Esophagus squamous epithelium (tissue), 5 donors: ENCODE results near the gene EMC10. TPM values are rescaled to one million over a fixed set of nuclear protein-coding genes. Genes with fewer than 3 reads are reported as not detected.
A peak's percentile ranks its signal among the peaks of the same experiment; 100 is the strongest.

ENCODE experiments used
- DNase-seq: peaks from one replicate; lab custom pipeline; 2025; lab: John Stamatoyannopoulos, UW
- H3K27ac ChIP-seq, 4 donors: fragments of 200-600 bp; sonication (generic); one replicate each; pipeline ENCODE4 v1.5.1; 2016 to 2019; ENCODE audit warnings: mild to moderate bottlenecking in 1 of 4
- H3K27me3 ChIP-seq, 4 donors: fragments of 200-600 bp; sonication (generic); 1 replicate in 3 of 4; 2 replicates in 1 of 4; pipeline versions ENCODE4 v1.5.1 to v1.6.0; 2017 to 2021; ENCODE audit warnings: antibody characterized with exemption in 1 of 4
- H3K36me3 ChIP-seq, 3 donors: fragments of 200-600 bp; sonication (generic); one replicate each; pipeline ENCODE4 v1.5.1; 2016 to 2019
- H3K4me1 ChIP-seq, 3 donors: fragments of 200-600 bp; sonication (generic); one replicate each; pipeline ENCODE4 v1.5.1; 2017 to 2019
- H3K4me3 ChIP-seq, 4 donors: fragments of 200-600 bp; sonication (generic); 1 replicate in 3 of 4; 2 replicates in 1 of 4; pipeline ENCODE4 v1.5.1; 2016 to 2019; ENCODE audit warnings: mild to moderate bottlenecking in 2 of 4, moderate library complexity in 1 of 4
- H3K9me3 ChIP-seq, 3 donors: fragments of 200-600 bp; sonication (generic); one replicate each; pipeline ENCODE4 v1.5.1; 2016 to 2019
- CTCF ChIP-seq, 6 experiments: fragments of 450-650 bp in 4 of 6; fragments of 200-600 bp in 2 of 6; sonication (generic) in 2 of 6; IDR thresholded peaks; one replicate each; pipeline ENCODE4 v1.5.1; 2016 to 2019; ENCODE audit warnings: antibody characterized with exemption in 6 of 6, mild to moderate bottlenecking in 4 of 6, moderate library complexity in 4 of 6
- POLR2A ChIP-seq, 4 donors: fragments of 450-650 bp; IDR thresholded peaks; one replicate each; pipeline ENCODE4 v1.6.1; 2017; ENCODE audit warnings: antibody characterized with exemption in 4 of 4, mild to moderate bottlenecking in 4 of 4, moderate library complexity in 3 of 4
- WGBS, 2 donors: methylation state at CpG; one replicate each; pipeline ENCODE4 v1.1.5; 2018; 5-methylcytosine and 5-hydroxymethylcytosine counted together
- intact Hi-C: fragments of 100-400 bp; cut with DNase I; formaldehyde crosslinking; loops from one replicate; pipeline ENCODE4 v1.15.0; 2022
- total RNA-seq, 4 donors: library from RNA; depleted of rRNA; stranded (reverse); fragments of >200 nt; gene quantifications; one replicate each; pipeline ENCODE4 v1.1.0, GENCODE V29; 2016
- donor health status: DM: yes; HTN: yes; CAD: no.

Gene EMC10
- total RNA-seq, 4 donors from 2014 or later: 50.2 to 76.1 (median 59.7) TPM

GRCh38 chr19:50477751-50478515 lies 1.6 kb downstream of the EMC10 start:
- Histone ChIP-seq H3K4me1 (peaks cover 9 to 29% (median 10%) of the 10 kb centered on the region in 3 donors), H3K36me3 (peaks cover 0 to 53% (median 8%) of the 10 kb centered on the region in 3 donors), H3K27me3 (no peaks in the 10 kb centered on the region), H3K9me3 (no peaks in the 10 kb centered on the region), H3K4me3 (peak overlapping the region in 2 of 4 donors; percentile 84 to 92), H3K27ac (no peak overlapping the region)
- intact Hi-C loops: no loop called here
- DNase-seq: no peak
- WGBS, 2 donors: 89 to 90% methylated on average over 12 to 13 of the region's 17 CpGs
- no peak for TF ChIP-seq CTCF (IDR thresholded peaks at IDR 0.05)
- TF ChIP-seq POLR2A (IDR thresholded peaks at IDR 0.05): no peak

DNA sequence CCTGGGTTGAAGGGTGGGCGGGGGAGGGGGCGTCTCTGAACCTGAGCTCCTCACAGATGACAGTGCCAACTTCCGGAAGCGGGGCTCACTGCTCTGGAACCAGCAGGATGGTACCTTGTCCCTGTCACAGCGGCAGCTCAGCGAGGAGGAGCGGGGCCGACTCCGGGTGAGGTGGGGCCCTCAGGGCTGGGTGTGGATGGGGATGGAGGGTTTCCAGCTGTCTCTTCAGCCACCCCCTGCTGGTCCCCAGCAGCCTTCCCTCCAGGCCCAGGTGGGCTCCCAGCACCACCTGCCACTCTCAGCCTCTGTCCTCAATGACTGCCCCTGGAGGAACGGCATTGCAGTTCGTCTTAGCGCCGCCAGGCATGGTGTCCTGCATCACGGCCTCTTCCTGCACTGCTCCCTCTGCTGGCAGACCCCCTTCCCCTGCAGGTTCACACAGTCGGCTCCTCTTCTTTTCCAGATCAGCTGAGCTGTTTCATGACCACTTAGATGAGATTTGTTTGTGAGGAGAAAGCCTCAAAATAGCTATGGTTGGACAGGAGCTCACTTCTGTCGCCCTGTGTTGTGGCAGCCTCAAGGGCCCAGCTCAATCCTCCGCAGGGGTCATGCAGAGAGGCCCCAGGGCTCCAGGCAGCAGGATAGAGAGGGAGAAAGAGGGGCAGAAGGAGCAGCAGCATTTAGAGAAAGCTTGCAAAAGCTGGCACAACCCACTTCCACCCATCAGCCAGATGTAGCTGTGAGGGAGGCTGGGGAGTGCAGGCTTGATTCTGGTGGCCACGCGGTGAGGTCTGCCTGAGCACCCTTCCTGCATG lies 2.8 kb downstream of the EMC10 start:
- Histone ChIP-seq H3K36me3 (peaks cover 0 to 63% (median 13%) of the 10 kb centered on the region in 3 donors), H3K27me3 (no peaks in the 10 kb centered on the region), H3K27ac (no peak overlapping the region), H3K4me1 (peaks cover 9 to 29% (median 10%) of the 10 kb centered on the region in 3 donors), H3K9me3 (no peaks in the 10 kb centered on the region), H3K4me3 (no peak overlapping the region)
- 70 to 75% methylated on average over 5 to 14 of the region's 19 CpGs for WGBS, 2 donors
- TF ChIP-seq POLR2A (IDR thresholded peaks at IDR 0.05): no peak
- peak in 2 of 6 experiments; percentile 14 to 40 for TF ChIP-seq CTCF (IDR thresholded peaks at IDR 0.05)
- intact Hi-C loops: no loop called here
- DNase-seq: no peak

DNA sequence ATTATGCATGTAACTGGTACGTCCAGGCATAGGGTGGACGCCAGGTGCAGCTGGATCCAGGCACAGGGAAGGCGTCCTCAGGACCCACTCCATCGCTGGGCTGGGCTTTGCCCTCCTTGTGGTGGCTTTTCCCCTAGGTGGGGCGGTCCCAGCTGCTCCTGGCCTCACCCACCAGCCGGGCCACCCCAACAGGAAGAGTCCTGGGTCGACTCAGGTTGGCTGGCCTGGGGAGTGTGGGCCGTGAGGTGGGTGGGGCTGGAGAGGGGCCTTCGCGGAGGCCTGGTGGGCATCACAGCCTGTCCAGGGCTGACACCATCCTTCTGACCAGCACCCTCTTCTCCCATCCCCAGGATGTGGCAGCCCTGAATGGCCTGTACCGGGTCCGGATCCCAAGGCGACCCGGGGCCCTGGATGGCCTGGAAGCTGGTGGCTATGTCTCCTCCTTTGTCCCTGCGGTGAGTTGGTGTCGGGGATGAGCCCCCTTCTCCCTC lies 3.5 kb downstream of the EMC10 start:
- H3K4me3 ChIP-seq: no peak overlapping the region
- no peaks in the 10 kb centered on the region for H3K27me3 ChIP-seq
- H3K9me3 ChIP-seq: no peaks in the 10 kb centered on the region
- intact Hi-C loops: no loop called here
- peaks cover 0 to 70% (median 13%) of the 10 kb centered on the region in 3 donors for H3K36me3 ChIP-seq
- 89 to 90% methylated on average over 3 to 5 of the region's 16 CpGs for WGBS, 2 donors
- H3K27ac ChIP-seq: no peak overlapping the region
- peaks cover 9 to 29% (median 10%) of the 10 kb centered on the region in 3 donors for H3K4me1 ChIP-seq
- no peak for DNase-seq
- no peak for TF ChIP-seq CTCF (IDR thresholded peaks at IDR 0.05)
- no peak for TF ChIP-seq POLR2A (IDR thresholded peaks at IDR 0.05)

DNA sequence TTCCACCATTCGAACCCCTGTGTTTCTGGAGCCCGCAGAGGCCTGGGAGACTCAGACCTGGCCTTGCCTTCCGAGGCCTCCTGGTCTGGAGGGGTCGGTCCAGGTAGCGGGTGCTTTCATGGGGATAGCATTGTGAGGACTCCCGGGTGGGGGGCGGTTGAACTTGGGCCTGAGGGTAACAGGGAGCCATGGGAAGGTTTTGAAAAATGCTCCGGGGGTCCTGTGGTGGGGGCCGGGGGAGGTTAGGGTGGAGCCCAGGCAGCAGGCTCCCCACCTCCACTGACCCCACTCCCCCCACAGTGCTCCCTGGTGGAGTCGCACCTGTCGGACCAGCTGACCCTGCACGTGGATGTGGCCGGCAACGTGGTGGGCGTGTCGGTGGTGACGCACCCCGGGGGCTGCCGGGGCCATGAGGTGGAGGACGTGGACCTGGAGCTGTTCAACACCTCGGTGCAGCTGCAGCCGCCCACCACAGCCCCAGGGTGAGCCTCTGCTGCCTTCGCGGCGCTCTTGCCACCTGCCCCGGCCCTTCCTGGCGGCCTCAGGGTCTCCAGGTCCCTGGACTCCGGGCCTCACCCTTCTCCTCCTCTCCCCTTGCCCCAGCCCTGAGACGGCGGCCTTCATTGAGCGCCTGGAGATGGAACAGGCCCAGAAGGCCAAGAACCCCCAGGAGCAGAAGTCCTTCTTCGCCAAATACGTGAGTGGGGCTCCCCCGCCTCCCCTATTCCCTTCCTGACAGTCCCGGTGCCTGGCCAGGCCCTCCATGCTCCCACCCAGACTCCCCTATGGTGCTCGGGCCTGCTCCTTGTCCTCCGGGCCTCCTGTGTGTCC lies 4.2 kb downstream of the EMC10 start:
- H3K4me1 ChIP-seq: peaks cover 9 to 29% (median 10%) of the 10 kb centered on the region in 3 donors
- H3K9me3 ChIP-seq: no peaks in the 10 kb centered on the region
- H3K4me3 ChIP-seq: no peak overlapping the region
- no peak for DNase-seq
- peaks cover 0 to 75% (median 13%) of the 10 kb centered on the region in 3 donors for H3K36me3 ChIP-seq
- H3K27me3 ChIP-seq: no peaks in the 10 kb centered on the region
- WGBS, 2 donors: 96 to 100% methylated on average over 3 to 8 of the region's 37 CpGs
- TF ChIP-seq CTCF (IDR thresholded peaks at IDR 0.05): no peak
- TF ChIP-seq POLR2A (IDR thresholded peaks at IDR 0.05): no peak
- no peak overlapping the region for H3K27ac ChIP-seq
- intact Hi-C loops: no loop called here
